SK-N-MC (cell line): ENCODE results near the gene RIT2.

Source experiments
- EZH2 ChIP-seq: fragments of 200-600 bp; sonication (generic); IDR thresholded peaks from one replicate; pipeline ENCODE4 v1.6.1; 2017; ENCODE audit warnings: antibody characterized with exemption
- POLR2AphosphoS5 ChIP-seq: IDR thresholded peaks from 2 replicates; pipeline ENCODE4 v1.6.1; 2012; ENCODE audit warnings: mild to moderate bottlenecking, low read depth, low read length, borderline replicate concordance

DNA sequence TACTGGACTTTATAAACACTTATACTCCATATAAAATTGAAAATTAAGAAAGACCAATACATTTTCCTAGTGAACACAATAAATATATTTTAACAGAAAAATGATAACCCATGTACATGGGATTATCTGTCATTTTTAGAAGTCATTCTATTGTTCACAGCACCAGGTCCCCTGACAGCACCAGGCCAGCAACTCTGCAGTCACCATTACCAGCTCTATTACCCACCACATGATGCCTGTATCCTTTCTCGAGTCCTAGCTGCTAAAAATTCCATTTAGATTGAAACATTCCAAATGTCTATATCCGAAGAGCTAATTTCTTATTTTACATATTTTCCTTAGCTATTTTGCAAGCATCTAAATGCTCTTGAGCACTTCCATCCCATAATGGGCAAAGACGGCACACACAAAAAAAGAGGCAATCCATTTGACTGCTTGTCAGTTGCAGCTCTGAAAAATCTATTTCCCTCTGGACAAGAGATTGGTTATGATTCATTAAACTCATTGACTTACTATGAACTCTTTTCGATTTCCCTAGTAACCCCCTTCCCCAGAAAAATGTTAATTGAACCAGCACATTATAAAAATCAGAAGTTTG, 336.9 kb downstream of the RIT2 start:
- no peak for TF ChIP-seq POLR2AphosphoS5
- no peak for TF ChIP-seq EZH2
